Measurements from ENCODE around the gene GNAS.

DNA sequence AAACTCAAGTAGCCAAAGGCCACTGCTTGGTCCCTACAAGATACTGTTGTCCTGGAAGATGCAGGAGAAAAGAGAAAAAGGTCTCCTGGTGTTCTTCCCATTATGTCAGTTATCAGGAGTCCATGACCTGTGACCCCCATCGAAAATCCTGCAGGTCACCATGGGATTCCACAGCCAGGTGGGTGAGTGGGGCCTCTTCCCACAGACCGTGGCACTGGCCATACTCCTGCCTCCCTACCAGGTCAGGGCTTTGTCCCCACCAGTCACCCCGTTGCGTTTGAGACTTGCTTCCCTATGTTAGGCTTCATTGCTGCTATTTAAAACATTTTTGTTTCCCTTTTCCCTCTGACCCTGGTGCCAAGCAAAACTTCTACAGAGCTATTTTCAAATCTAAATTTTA is 60.6 kb downstream of the GNAS start:
- TF ChIP-seq CTCF (IDR thresholded peaks at IDR 0.05) (no peak), POLR2A (IDR thresholded peaks at IDR 0.05) (no peak)

Data from right lobe of liver (tissue), 4 donors.